SIG-M5 treated with dmso at 0.1 percent for 504 hours (cell line): ENCODE measurements around the gene FANCC.
A peak's percentile ranks its signal among the peaks of the same experiment; 100 is the strongest.
"Not testable (repeated sequence)": the region's sequence is repeated elsewhere in the genome, so short reads cannot be mapped to it uniquely, and the experiment has no call there.

Experiments used
- DNase-seq: peaks from one replicate; lab custom pipeline; 2025; ENCODE audit not compliant: unreplicated experiment; lab: John Stamatoyannopoulos, UW

FANCC gene

DNA sequence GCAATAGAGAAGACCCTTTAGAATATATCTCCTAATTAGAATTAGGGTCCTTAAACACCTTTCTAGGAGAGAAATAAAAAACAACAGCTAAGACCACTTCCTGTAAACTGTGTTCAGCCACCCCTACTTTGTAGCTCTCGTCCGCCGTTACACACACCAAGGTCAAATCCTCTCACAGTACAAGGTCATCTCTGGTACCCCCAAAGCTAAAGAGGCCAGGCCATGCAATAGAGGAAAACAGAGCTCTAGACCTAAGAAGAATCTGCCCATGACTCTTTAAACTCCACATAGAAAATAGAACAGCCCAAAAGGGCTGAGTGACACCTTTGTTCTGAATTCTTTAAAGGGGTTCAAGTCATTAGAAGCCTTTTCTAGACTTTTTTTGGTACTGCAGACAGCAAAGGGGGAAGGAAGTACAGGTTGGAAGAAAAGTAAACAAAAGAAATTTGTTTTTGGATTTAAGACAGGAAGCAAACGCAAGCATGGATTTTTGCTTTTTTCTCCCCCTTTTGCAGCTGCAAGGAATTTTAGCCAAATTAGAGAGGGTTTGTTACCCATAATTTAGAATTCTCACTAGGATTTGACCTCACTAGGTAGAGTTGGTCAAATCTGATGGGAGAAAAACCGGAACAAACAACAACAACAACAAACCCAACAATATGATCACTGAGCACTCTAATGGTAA, 13.4 kb upstream of the FANCC start:
- DNase-seq = no peak

DNA sequence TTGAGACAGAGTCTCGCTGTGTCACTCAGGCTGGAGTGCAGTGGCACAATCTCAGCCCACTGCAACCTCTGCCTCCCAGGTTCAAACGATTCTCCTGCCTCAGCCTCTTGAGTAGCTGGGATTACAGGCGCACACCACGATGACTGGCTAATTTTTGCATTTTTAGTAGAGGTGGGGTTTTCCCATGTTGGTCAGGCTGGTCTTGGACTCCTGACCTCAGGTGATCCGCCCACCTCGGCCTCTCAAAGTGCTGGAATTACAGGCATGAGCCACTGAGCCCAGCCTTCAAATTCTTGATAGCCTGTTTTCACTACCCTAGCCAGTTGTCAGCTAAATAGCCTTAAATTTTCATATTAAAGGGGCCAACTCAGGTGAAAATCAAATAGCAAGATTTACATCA, 11.6 kb upstream of the FANCC start:
- DNase-seq = not testable (repeated sequence)

DNA sequence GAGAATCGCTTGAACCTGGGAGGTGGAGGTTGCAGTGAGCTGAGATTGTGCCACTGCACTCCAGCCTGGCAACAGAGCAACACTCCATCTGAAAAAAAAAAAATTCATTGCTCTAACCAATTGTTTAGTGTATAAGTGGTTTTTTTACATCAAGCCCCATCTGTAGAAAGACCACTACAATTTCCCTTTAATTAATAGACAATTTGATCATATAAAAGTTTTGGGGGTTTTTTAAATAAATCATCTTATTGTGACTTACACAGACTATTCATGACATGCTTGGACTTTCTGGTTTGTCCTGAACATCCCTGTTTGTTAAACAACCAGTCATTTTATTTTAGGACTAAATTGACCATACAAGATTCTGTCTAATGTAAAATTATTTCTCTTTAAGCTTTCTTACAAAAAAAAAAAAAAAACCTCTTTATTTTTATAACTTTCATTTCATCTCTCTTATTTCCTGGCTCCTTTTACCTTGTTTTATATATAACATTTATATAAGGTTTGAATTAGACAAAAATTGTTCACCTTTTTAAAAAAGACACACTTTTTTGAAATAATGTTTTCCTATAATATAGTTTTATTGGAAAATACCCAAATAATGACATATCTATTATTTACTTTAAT, 9.8 kb upstream of the FANCC start:
- DNase-seq = no peak

DNA sequence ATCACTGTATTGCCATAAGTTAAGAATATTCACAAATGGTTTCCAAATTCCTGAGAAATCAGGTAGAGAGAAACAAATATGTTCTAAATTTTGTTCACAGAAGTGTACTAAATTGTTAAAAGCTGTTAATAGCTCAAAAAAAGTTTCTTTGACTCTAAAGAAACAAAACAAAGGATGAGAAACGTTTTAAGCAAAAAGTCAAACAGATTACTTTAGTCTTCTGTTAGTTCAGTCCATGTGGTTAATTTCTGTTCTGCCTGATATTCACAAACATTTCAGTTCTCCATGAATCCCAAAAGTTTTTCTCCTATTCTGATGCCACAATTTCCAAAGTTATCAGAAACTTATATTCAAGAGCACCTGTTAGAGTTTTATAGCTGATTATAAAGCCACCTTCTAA, 7.7 kb upstream of the FANCC start:
- no peak for DNase-seq

DNA sequence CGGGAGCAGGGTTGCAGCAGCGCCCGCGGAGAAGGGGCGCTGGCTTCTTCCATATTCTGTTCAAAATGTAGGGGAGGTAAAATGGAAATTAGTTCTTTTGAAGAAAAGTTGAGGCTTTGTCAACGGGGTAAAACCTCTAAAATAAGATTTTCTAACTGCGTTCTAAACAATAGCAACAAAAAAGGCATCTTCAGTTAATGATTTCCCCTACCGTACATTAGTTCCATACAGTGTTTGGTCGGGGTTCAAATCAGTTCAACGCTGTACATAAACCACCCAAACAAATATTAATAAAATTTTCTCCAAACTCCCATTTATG, 343 bp upstream of the FANCC start:
- DNase-seq = no peak

DNA sequence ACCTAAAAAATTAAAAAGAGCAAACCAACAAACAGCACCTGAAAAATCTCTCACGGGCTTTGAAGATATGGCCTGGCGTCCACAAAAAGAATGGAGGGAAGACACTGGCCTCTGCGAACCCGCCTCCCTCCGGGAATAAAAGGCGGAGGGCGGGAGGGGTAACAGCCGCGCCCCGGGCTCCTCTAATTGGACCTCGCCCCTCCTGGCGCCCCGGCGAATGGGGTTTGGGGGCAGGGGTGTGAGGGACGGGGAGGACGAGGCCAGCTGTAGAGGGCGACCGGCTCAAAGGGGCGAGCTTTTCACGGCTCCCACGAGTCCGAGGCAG, 753 bp downstream of the FANCC start:
- DNase-seq = peak; percentile 35

DNA sequence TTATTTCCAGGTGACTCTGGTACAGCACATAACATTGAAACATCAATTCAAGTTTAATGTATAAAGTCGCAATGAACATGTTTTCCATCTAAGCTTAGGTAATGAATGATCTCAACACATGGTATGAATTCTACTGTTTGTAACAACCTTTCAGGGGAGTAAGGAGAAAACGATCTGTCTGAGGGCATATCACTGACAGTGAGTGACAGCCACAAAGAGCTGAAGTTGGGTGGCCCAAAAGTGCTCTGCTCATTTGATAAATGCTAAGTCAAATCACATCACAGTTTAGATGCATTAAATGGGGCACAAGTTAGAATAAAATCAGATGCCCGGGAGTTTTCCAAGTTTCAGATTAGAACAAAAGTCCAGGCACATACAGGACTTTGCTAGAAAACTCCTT, 1.2 kb downstream of the FANCC start:
- no peak for DNase-seq

DNA sequence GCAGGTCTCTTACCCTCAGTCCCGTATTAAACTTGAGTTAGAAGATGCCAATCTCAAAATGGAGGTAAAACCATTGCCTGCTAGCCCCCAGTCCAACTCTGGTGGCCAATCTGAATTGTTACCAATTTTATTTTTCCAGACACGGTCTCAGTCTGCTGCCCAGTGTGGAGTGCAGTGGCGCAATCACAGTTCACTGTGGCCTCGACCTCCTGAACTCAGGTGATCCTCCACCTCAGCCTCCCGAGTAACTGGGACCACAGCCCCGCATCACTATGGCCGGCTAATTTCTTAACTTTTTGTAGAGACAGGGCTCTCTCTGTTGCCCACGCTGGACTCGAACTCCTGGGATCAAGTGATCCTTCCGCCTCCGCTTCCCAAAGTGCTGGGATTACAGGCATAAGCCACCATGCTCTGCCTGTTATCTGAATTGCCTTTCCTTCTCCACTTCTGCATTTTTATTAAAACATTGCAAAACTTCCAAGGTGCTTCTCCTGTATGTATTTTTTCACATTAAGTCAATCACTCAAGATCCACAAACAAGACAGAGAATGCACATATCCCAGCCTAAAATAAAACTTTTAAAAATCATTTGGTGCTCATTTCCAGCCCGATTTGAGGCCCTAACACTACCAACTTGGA, 2.3 kb downstream of the FANCC start:
- DNase-seq = no peak

DNA sequence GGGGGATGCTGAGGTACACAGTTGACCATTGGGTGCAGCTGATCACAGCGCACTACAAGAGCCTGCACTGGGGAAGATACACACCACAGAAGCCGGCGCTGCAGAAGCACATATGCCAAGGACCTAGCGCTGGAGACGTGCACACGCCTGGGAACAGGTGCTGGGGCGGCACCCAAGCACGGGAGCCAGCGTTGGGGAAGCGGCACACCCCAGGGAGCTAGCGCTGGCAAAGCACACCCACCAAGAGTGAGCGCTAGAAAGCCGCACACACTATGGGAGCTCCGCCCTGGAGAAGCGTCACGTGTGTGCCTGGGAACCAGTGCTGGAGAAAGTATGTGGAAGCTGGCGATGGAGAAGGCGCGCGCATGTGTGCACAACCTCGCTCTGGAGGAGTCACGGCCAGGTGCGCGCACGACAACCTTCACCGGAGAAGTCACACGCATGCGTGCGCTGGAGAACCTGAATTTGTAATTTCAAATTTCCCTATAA, 4.5 kb downstream of the FANCC start:
- peak; percentile 19 for DNase-seq

DNA sequence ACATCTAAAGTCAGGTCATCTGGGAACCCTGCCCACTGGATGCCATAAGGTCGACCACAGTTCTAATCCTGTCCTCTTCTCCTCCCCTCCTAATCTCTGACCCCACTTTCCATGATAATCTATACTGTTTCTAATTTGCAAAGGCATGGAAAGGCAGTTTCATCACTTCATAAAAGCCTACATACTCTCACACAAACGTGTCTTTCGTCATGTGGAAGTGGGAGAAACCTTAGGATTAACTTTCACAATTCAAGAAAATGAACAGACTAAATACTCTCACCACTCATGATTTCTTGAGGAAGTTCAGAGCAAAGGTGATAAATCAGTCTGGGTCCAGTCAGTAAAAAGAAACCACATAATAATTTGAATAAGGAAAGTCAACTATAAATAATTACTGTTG, 5.5 kb downstream of the FANCC start:
- no peak for DNase-seq

DNA sequence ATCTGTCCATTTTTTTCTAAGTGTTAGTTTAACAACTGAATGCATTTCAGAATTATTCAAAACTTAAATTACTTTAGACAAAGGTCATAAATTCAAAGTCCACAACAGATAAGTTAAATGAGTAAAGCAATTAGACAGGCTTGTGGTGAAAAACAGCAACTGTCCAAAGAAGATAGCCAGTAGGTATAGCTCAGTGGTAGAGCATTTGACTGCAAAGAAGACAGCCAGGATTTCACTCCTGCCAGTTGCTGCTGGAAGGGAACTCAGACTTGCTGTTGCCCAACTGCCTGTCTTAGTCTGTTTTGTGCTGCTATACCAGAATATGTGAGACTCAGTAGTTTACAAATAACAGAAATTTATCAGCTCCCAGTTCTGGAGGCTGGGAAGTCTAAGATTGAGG, 10.0 kb downstream of the FANCC start:
- DNase-seq = no peak

DNA sequence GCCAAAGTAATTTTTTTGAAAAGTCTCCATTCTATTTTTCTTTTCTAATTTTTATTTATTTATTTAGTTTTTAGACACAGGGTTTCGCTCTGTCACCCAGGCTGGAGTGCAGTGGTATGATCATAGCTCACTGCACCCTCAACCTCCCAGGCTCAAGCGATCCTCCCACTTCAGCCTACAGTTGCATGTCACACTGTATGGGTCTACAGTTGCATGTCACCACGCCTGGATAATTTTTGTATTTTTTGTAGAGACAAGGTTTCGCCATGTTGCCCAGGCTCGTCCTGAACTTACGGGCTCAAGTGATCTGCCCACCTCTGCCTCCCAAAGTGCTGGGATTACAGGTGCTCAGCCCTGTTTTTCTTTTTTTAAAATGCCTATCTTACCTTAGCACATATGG, 10.7 kb downstream of the FANCC start:
- no peak for DNase-seq

DNA sequence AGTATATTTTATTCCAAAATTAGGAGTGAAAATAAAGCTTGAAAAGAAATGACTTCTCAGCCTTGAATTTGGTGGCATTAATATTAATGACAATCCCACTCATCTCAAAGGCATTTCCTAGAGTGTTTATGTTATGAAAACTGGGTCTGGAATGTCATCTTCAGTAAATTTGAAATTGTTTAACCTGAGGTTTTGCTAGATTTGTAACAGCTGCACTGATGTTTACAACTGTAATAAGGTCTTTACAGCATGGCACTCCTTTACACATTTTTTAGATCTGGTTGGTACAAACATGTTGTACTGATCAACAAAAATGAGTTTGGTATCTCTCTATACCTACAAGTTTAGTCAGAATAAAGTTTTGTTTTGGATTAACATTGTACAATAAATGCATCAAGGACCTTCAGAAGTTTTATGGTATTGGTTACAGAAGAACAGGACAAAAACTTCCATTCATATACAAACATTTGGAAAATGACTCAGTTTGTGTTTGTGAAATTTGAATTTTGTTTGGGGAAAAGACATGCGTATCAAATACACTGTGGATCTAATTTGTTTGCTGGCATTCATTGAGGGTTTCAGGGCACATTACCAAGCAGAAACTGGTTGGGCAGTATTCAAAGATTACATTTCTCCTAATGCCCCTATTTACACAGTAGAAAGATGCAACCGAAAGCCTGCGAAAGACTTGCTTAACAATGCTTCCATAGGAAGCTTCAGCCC, 11.6 kb downstream of the FANCC start:
- DNase-seq = no peak

DNA sequence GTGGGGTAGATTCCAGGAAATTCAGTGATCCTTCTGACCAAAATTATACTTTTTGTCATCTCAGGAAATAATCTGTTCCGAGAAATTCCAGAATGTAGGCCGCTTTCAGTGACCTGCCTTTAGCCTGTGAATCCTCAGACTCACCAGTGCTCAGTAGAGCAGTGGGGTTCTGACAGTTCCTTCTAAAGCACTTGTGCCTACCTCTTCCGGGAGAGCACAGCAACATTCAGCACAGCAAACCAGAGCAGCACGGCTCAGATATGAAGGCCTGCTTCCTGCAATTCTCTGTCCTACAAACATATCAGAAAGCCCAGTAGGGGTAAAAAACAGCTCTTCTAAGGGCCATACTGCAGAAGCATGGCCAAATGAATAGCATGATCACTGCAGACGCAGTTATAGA, 15.0 kb downstream of the FANCC start:
- no peak for DNase-seq

DNA sequence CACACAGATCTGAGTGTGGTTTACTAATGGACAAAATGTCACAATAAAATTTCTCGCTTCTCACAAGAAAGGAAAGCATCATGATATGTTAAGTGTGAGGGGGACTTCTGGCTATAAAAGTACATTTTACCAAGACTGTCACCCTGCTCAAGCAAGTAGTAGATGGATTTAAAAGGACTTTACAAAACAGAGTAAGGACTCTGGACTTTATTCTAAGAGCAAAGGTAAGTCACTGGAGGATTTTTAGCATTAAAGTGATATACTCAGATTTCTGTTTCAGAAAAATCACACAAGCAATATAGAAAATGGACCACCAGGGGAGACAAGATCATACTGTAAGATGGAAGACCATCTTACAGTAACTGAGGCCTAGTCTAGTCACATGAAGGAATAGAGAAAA, 19.7 kb downstream of the FANCC start:
- DNase-seq = no peak

DNA sequence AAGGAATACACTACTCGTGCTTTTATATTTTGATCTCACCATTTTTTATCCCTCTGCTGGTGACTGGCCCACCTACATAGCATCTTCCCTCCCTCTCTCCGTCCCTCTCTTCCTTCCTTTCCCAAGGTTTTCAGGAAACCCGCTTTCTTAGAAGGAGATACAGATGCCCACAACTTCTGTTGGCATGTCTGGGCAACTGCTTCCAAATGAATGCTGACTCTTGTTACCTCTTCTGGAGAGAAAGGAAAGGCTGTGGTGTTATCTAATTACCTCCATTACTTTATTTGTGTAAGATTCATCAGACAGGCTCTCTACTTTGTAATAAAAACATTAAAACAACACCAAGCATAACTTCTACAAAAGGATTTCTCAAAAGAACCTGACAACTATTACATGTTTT, 20.2 kb downstream of the FANCC start:
- no peak for DNase-seq

DNA sequence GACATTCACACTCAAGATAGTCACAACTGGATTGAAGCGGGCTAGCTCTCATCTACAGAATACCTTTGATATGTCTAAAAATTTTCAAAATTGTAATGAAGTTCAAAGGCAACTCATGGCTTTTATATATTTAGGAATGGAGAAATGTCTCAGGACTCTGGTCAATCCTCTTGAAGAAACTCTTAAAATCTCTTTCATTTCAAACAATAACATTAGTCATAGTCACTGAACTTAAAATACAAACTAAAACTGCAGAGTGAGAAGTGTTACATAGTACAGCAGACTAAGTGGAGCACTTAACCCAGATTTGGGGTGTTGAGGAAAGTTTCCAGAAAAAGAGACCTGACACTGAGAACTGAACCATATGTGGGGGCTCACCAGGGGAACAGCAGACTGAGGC, 20.7 kb downstream of the FANCC start:
- DNase-seq = no peak

DNA sequence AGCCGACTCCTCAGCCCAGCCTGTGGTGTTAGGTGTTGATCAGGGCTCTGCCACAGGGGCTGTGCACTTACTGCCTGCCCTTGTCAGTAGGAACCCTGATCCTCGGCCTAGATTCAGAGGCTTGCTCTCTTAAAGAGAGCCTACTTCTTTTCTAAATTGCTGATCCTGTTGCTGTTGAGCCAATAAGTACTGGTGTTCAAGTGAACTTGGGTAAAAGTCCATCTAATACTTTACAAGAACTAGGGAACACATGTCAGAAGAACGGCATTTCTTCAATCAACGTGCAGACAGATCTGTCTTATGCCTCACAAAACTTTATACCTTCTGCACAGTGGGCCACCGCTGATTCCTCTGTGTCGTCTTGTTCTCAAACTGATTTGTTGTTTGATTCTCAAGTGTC, 24.2 kb downstream of the FANCC start:
- DNase-seq = not testable (repeated sequence)

DNA sequence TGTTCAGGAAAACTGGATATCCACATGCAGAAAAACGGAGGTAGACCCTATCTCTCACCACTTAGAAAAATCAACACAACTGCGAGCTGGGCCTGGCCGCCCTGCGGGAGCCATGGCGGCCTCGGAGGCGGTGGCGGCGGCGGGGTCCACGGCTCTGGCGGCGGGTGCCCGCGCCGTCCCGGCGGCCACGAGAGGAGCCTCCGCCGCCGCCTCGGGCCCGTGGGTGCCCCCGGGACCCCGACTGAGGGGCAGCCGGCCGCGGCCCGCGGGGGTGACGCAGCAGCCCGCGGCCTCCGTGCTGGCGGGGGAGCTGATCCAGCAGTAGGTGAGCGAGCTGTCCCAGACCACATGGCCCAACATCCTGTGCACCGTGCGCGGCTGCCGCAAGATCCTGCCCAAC, 25.3 kb downstream of the FANCC start:
- no peak for DNase-seq

DNA sequence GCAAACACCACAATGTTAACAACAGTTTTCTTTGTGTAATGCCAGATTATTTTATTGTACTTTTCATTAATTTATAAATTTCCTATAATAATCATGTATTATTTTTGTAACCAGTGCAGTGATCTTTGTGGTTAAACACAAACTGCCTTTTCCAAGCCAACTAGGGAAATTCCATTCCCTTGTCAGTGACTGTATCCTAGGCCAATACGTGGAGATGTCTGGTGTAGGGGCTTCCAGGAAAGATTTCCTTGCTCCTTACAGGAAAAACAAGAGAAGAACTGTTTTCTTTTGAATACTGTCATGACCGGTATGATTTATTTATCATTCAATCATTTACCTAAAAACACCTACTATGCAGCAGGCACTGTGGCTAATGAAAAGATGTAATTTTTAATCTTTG, 31.4 kb downstream of the FANCC start:
- no peak for DNase-seq

DNA sequence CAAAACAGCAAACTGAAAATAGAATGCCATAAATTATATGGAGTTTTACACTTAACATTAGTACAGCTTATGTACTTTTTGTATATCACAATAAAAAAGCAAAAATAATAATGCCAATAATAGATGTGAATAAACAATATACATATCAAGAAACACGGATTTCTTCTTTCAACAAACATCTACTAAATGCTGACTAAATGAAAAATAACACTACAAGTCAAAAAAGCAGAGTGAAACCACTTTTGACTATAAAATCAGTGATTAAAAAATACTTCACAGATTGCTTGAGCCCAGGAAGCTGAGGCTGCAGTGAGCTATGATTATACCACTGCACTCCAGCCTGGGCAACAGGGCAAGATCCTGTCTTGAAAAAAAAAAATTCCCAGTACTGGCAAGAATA, 32.2 kb downstream of the FANCC start:
- DNase-seq = no peak
